Mucosa of rectum (tissue), 2 donors: ENCODE data around the gene AGTR2.
"Not testable (repeated sequence)": the region's sequence is repeated elsewhere in the genome, so short reads cannot be mapped to it uniquely, and the experiment has no call there.

Experiments used
- H3K27ac ChIP-seq, 2 donors: one replicate each; pipeline ENCODE4 v1.7.0; 2013; ENCODE audit warnings: inconsistent platforms in 2 of 2, low read depth in 2 of 2, low read length in 2 of 2
- H3K27me3 ChIP-seq, 2 donors: one replicate each; pipeline ENCODE4 v1.7.0; 2013; ENCODE audit warnings: low read length in 2 of 2; ENCODE audit not compliant: control insufficient read depth in 2 of 2, insufficient read depth in 2 of 2
- H3K36me3 ChIP-seq, 2 donors: one replicate each; pipeline ENCODE4 v1.7.0; 2013; ENCODE audit warnings: low read length in 2 of 2; ENCODE audit not compliant: control insufficient read depth in 2 of 2, insufficient read depth in 2 of 2
- H3K4me1 ChIP-seq, 2 donors: one replicate each; pipeline ENCODE4 v1.7.0; 2013; ENCODE audit warnings: low read length in 2 of 2, mild to moderate bottlenecking in 1 of 2; ENCODE audit not compliant: control insufficient read depth in 2 of 2, insufficient read depth in 2 of 2
- H3K4me3 ChIP-seq, 2 donors: one replicate each; pipeline ENCODE4 v1.7.0; 2013; ENCODE audit warnings: low read length in 2 of 2
- H3K9ac ChIP-seq, 2 donors: one replicate each; pipeline ENCODE4 v1.7.0; 2013; ENCODE audit warnings: low read length in 2 of 2, low read depth in 1 of 2, mild to moderate bottlenecking in 1 of 2
- H3K9me3 ChIP-seq, 2 donors: one replicate each; pipeline ENCODE4 v1.7.0; 2013; ENCODE audit warnings: low read length in 2 of 2; ENCODE audit not compliant: control insufficient read depth in 2 of 2
- donor health status: healthy.
- donor health status: Normal muscosa, but diverticular disease.

The AGTR2 gene, protein sequence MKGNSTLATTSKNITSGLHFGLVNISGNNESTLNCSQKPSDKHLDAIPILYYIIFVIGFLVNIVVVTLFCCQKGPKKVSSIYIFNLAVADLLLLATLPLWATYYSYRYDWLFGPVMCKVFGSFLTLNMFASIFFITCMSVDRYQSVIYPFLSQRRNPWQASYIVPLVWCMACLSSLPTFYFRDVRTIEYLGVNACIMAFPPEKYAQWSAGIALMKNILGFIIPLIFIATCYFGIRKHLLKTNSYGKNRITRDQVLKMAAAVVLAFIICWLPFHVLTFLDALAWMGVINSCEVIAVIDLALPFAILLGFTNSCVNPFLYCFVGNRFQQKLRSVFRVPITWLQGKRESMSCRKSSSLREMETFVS

GRCh38 chrX:116170511-116170910, at the start of gene AGTR2:
Gene AGTR2 (plus strand): TSS chrX:116170744. CDS start chrX:116172281, 1,537 bp downstream.
- Histone ChIP-seq H3K4me1 (no peaks in the 10 kb centered on the region), H3K36me3 (no peaks in the 10 kb centered on the region), H3K9ac (no peak within 1 kb of the TSS), H3K27ac (no peak within 1 kb of the TSS), H3K9me3 (no peaks in the 10 kb centered on the region), H3K27me3 (no peaks in the 10 kb centered on the region), H3K4me3 (no peak within 1 kb of the TSS)

DNA sequence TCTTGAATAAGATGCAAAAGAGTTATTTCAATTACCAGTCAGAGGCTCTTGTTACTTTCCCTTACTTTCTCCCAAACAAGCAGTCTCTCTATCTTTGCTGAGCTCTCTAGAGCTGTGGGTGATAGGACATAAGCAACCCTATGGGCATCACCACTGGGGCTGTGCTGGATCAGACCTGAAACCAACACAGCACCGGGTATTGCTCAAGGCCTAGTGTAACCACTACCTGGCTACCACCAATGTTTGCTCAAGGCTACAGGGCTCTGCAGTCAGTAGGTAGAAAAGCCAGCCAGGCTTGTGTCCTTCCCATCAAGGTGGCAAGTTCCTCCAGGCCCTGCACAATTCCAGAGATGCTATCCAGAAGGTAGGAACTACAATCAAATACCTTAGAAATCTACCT, 35.3 kb upstream of the AGTR2 start:
- Histone ChIP-seq H3K4me3 (no peak overlapping the region), H3K36me3 (no peaks in the 10 kb centered on the region), H3K27me3 (peaks cover 2 to 10% of the 10 kb centered on the region in 2 donors), H3K27ac (no peak overlapping the region), H3K9ac (no peak overlapping the region), H3K9me3 (no peaks in the 10 kb centered on the region), H3K4me1 (no peaks in the 10 kb centered on the region)

DNA sequence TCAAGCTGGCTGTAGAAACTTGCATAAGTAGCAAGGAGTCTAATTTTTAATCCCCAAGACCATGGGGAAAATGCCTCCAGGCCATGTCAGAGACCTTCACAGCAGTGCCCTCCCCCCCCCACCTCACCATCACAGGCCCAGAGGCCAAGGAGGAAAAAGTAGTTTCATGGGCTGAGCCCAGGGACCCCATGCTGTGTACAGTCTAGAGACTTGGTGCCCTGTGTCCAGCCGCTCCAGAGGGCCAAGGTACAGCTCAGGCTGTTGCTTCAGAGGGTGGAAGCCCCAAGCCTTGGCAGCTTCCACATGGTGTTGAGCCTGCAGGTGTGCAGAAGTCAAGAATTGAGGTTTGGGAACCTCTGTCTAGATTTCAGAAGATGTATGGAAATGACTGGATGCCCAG, 29.3 kb upstream of the AGTR2 start:
- H3K9ac ChIP-seq, H3K27ac ChIP-seq: not testable (repeated sequence)

GRCh38 chrX:116142976-116143375, 27.6 kb upstream of the AGTR2 start:
- Histone ChIP-seq H3K4me1 (no peaks in the 10 kb centered on the region), H3K27ac (no peak overlapping the region), H3K9me3 (no peaks in the 10 kb centered on the region), H3K4me3 (no peak overlapping the region), H3K36me3 (no peaks in the 10 kb centered on the region), H3K9ac (no peak overlapping the region), H3K27me3 (peaks cover 0 to 4% of the 10 kb centered on the region in 2 donors)

More for the DNA sequence above, 29.3 kb upstream of the AGTR2 start:
- not testable (repeated sequence) for H3K27me3 ChIP-seq, H3K36me3 ChIP-seq, H3K4me1 ChIP-seq, H3K4me3 ChIP-seq, H3K9me3 ChIP-seq

DNA sequence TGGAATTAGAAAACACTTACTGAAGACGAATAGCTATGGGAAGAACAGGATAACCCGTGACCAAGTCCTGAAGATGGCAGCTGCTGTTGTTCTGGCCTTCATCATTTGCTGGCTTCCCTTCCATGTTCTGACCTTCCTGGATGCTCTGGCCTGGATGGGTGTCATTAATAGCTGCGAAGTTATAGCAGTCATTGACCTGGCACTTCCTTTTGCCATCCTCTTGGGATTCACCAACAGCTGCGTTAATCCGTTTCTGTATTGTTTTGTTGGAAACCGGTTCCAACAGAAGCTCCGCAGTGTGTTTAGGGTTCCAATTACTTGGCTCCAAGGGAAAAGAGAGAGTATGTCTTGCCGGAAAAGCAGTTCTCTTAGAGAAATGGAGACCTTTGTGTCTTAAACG, 2.4 kb downstream of the AGTR2 start:
- no peak overlapping the region for H3K27ac ChIP-seq
- no peaks in the 10 kb centered on the region for H3K27me3 ChIP-seq
- no peaks in the 10 kb centered on the region for H3K36me3 ChIP-seq
- no peak overlapping the region for H3K9ac ChIP-seq
- H3K4me1 ChIP-seq: no peaks in the 10 kb centered on the region
- H3K9me3 ChIP-seq: no peaks in the 10 kb centered on the region
- no peak overlapping the region for H3K4me3 ChIP-seq

- Histone ChIP-seq H3K4me1 (no peaks in the 10 kb centered on the region), H3K9ac (no peak overlapping the region), H3K27me3 (no peaks in the 10 kb centered on the region), H3K36me3 (no peaks in the 10 kb centered on the region), H3K9me3 (no peaks in the 10 kb centered on the region), H3K4me3 (no peak overlapping the region), H3K27ac (no peak overlapping the region)
Measured at GRCh38 chrX:116181300-116181699, 10.8 kb downstream of the AGTR2 start.

GRCh38 chrX:116185163-116185562, 14.6 kb downstream of the AGTR2 start:
- H3K9me3 ChIP-seq: no peaks in the 10 kb centered on the region
- no peak overlapping the region for H3K9ac ChIP-seq
- no peaks in the 10 kb centered on the region for H3K27me3 ChIP-seq
- no peak overlapping the region for H3K27ac ChIP-seq
- H3K4me1 ChIP-seq: no peaks in the 10 kb centered on the region
- no peak overlapping the region for H3K4me3 ChIP-seq
- no peaks in the 10 kb centered on the region for H3K36me3 ChIP-seq

GRCh38 chrX:116194649-116195048, 24.1 kb downstream of the AGTR2 start:
- Histone ChIP-seq H3K27me3 (no peaks in the 10 kb centered on the region), H3K36me3 (no peaks in the 10 kb centered on the region), H3K4me3 (no peak overlapping the region), H3K27ac (no peak overlapping the region), H3K4me1 (no peaks in the 10 kb centered on the region), H3K9ac (no peak overlapping the region), H3K9me3 (no peaks in the 10 kb centered on the region)

DNA sequence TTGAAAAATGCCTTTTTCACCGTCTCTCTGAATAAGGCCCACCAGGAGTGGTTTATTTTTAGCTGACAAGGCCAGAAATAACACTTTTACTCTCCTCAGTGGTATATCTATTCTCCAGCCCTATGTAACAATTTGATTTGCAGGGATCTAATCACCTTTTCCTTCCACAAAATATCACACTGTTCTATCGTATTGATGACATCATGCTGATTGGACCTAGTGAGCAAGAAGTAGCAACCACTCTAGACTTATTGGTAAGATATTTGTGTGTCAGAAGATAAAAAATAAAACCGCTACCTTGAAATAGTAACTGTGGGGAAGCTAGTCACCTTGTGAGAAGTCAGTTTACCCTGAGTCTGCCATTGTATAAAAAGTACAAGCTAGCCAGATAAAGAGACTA, 27.7 kb downstream of the AGTR2 start:
- no peak overlapping the region for H3K27ac ChIP-seq
- H3K9me3 ChIP-seq: no peaks in the 10 kb centered on the region
- H3K9ac ChIP-seq: no peak overlapping the region
- no peak overlapping the region for H3K4me3 ChIP-seq
- no peaks in the 10 kb centered on the region for H3K27me3 ChIP-seq
- no peaks in the 10 kb centered on the region for H3K36me3 ChIP-seq
- H3K4me1 ChIP-seq: no peaks in the 10 kb centered on the region

- no peak overlapping the region for H3K9ac ChIP-seq
- H3K4me1 ChIP-seq: no peaks in the 10 kb centered on the region
- no peak overlapping the region for H3K4me3 ChIP-seq
- no peaks in the 10 kb centered on the region for H3K9me3 ChIP-seq
- no peaks in the 10 kb centered on the region for H3K36me3 ChIP-seq
- H3K27me3 ChIP-seq: no peaks in the 10 kb centered on the region
- no peak overlapping the region for H3K27ac ChIP-seq
Measured at GRCh38 chrX:116198810-116199209, 28.3 kb downstream of the AGTR2 start.
